H7 (cell line): Measurements from ENCODE around the gene FOXO6. TPM values are rescaled to one million over a fixed set of nuclear protein-coding genes. Genes with fewer than 3 reads are reported as not detected.

Experiments used
- DNase-seq: peaks from one replicate; pipeline ENCODE4 v3.0.0; 2012
- H3K27me3 ChIP-seq: 2 replicates; pipeline ENCODE4 v1.6.0; 2011; ENCODE audit warnings: mild to moderate bottlenecking, low read length; ENCODE audit not compliant: control insufficient read depth, insufficient read depth
- H3K36me3 ChIP-seq: replicated peaks from 2 replicates; pipeline ENCODE4 v1.5.1; 2011; ENCODE audit warnings: low read length; ENCODE audit not compliant: control insufficient read depth, insufficient read depth
- H3K4me3 ChIP-seq: 2 replicates; pipeline ENCODE4 v1.5.1; 2011; ENCODE audit warnings: low read depth, mild to moderate bottlenecking, control low read depth, low read length, moderate library complexity; ENCODE audit not compliant: insufficient read depth
- total RNA-seq: library from RNA; depleted of rRNA; stranded (reverse); fragments of >200 nt; shearing (Covaris generic); gene quantifications from 2 replicates; pipeline ENCODE4 v1.2.3, GENCODE V29; 2014

The FOXO6 gene
- total RNA-seq, 1 experiment from 2014 or later: 0.97 TPM

DNA sequence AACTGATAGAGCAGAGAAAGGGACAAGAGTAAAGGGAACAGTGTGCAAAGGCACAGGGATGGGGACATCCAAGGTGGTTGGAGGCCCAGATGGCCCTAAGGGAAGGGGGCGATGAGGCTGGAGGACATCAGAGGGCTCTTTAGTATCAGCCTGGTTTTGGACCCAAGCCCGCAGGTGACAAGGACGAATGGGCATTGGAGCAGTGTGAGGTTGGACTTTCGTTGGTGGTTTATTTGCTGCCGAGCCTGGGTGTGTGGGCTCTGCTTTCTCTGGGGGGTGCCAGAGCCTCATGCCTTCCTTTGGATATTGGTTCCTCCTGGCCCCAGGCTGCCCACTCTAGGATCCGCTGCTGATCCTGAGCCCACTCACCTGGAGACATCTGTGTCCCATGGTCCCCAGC lies 12.1 kb downstream of the FOXO6 start:
- no peaks in the 10 kb centered on the region for H3K36me3 ChIP-seq
- H3K4me3 ChIP-seq: no peak overlapping the region
- no peak for DNase-seq
- peaks cover 16% of the 10 kb centered on the region for H3K27me3 ChIP-seq

DNA sequence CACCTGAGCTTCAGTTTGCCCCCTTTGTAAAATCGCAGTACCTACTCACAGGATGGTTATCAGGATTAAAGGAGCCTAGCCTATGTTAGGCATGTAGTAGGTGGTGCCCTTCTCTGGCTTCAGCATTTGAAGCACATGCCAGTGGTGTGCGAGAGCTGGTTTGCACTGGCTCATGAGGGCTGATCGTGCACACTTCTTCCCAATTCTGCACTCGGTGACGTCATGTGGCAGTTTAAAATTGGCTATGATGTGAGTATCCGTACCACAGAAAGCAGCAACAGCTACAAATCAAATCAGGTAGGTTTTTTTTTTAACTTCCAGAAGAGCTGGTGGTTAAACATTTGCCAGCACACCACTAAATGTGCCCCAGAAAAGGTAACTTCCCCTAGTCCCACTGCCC lies 13.5 kb downstream of the FOXO6 start:
- no peak for DNase-seq
- peaks cover 15% of the 10 kb centered on the region for H3K27me3 ChIP-seq
- H3K4me3 ChIP-seq: no peak overlapping the region
- H3K36me3 ChIP-seq: no peaks in the 10 kb centered on the region

DNA sequence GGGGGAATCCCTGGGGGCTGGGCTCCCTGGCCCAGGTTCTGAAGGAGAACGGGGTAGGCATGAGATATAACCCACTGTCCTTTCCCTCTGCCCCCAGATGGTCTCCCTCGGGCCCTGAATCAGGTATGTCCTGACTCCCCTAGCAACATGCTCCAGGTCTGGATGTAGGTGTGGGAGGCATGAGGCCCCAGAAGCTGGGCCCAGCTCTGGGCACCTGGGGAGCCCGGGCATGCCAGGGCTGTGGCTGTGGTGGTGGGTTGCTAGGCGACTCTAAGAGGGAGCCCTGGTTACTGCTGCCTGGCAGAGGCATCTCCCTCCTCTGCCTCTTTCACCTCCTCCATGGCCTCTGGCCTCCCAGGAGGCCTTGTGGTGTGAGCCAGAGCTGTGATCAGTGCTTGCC lies 16.2 kb downstream of the FOXO6 start:
- H3K27me3 ChIP-seq: peaks cover 36% of the 10 kb centered on the region
- no peak for DNase-seq
- no peak overlapping the region for H3K4me3 ChIP-seq
- H3K36me3 ChIP-seq: no peaks in the 10 kb centered on the region

DNA sequence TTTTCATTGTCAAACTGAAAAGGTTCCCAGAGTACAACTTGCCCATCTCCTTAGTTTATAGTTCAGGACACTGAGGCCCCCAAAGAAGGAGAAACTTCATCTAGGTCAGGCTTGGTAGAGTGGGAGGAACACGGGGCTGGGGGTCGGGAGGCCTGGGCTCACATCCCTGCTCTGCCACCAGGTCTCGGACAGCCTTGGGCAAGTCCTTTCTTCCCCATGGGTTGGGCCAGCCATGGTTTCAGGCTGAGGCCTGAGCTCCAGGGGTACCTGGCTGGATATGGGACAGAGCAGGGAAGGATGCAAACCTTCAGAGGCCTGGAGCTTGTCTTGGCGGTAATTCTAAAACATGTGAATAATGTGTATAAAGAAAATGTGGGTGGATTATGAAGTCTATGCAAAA lies 17.0 kb downstream of the FOXO6 start:
- DNase-seq: no peak
- Histone ChIP-seq H3K4me3 (no peak overlapping the region), H3K36me3 (no peaks in the 10 kb centered on the region), H3K27me3 (peaks cover 39% of the 10 kb centered on the region)

DNA sequence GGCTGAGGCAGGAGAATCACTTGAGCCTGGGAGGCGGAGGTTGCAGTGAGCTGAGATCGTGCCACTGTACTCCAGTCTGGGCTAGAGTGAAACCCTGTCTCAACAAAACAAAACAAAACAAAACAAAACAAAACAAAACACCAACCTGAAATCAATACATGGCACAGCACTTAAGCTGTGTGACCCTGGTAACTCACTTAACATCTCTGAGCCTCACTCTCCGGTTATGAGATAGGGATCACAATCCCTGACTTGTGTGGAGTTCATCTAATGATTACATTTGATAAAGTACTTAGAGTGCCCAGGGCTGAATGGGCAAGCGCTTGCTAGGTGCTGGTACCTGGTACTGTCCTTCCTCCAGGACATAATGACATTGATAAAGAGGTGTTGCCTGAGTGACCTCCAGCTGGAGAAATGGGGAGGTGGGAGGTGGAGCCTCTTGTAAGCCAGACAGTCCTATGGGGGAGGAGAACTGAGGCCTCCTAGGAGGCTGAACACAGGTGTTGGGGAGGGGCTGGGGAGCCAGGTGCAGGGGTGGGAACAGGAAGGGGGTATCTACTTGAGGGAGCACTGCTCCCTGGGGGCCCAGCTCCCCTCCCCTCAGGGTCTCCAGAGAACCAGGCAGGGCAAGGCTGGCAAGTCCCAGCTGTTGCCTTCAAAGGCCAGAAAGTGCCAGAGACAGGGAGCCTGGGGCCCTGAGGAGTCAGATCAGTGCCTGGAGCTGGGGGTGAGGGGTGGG lies 17.9 kb downstream of the FOXO6 start:
- peaks cover 46% of the 10 kb centered on the region for H3K27me3 ChIP-seq

DNA sequence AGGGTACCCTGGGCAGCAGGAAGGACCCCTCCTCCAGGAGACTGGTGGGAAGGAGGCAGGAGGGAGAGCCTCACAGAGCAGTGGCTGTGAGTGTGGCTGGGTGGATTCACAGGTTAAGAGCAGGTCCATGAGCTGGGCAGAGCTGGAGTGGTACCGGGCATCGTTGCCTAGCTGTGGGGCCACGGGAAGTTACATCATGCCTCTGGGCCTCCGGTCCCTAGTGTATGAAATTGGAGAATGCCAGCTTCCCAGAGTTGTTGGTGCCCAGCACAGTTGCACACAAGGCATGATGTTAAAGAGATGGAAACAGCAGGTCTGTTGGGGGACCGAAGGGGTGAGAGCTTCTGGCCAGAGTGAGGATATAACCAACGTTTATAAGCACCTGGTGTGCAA lies 18.5 kb downstream of the FOXO6 start:
- no peak overlapping the region for H3K4me3 ChIP-seq
- H3K36me3 ChIP-seq: no peaks in the 10 kb centered on the region
- DNase-seq: no peak
- peaks cover 49% of the 10 kb centered on the region for H3K27me3 ChIP-seq

More for the DNA sequence above, 17.9 kb downstream of the FOXO6 start:
- no peak for DNase-seq
- Histone ChIP-seq H3K4me3 (no peak overlapping the region), H3K36me3 (no peaks in the 10 kb centered on the region)

DNA sequence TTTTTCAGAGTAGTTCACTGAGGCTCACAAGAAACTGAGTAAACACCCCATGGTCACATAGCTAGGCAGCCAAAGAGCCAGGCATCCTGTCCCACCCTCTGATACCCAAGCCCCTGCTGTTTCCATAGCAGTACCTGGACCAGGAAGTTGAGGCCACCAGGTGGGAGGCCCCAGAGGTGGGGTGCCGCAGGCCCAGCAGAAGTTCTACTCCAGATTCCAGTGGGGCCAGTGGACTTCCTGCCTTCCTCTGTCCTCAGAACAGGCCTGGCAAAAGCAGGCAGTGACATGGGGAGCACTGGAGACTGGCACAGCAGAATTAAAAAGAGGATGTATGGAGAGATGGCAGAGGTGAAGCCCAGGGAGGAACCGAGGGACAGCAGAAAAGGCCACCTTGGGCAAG lies 19.0 kb downstream of the FOXO6 start:
- no peak overlapping the region for H3K4me3 ChIP-seq
- peaks cover 53% of the 10 kb centered on the region for H3K27me3 ChIP-seq
- H3K36me3 ChIP-seq: no peaks in the 10 kb centered on the region
- no peak for DNase-seq

DNA sequence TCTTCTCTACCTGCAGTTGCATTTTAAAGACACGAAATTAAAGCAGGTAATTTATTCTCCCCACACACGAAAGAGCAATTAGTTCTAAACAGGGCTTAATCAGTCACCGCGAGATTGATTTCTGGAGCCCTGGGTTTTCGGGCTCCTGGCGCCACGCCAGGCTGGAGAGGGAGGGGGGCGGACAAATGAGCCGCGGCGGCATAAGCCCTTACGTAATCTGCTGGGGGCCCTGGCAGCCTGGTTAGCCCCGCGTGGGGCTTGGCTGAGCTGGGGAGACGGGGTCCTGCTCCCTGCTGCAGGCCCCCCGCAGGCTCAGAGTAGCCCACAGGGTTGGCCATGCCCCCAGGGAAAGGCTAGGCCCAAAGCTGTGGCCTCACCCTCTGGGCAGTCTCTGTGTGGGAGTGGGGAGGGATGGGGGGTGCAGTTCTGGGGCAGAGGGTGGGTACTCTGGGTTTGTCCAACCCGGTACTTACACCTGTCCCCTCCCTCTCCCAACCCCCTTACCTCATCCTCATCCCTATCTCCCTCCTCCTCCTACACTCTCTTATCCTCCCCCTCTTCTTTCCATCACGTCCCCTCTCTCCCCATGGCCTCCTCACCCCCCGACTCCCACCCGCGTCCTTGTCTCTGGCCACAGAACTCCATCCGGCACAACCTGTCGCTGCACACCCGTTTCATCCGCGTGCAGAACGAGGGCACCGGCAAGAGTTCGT lies 19.9 kb downstream of the FOXO6 start:
- Histone ChIP-seq H3K4me3 (peak overlapping the region; percentile 65), H3K27me3 (peaks cover 63% of the 10 kb centered on the region), H3K36me3 (no peaks in the 10 kb centered on the region)
- peak; percentile 84 for DNase-seq

DNA sequence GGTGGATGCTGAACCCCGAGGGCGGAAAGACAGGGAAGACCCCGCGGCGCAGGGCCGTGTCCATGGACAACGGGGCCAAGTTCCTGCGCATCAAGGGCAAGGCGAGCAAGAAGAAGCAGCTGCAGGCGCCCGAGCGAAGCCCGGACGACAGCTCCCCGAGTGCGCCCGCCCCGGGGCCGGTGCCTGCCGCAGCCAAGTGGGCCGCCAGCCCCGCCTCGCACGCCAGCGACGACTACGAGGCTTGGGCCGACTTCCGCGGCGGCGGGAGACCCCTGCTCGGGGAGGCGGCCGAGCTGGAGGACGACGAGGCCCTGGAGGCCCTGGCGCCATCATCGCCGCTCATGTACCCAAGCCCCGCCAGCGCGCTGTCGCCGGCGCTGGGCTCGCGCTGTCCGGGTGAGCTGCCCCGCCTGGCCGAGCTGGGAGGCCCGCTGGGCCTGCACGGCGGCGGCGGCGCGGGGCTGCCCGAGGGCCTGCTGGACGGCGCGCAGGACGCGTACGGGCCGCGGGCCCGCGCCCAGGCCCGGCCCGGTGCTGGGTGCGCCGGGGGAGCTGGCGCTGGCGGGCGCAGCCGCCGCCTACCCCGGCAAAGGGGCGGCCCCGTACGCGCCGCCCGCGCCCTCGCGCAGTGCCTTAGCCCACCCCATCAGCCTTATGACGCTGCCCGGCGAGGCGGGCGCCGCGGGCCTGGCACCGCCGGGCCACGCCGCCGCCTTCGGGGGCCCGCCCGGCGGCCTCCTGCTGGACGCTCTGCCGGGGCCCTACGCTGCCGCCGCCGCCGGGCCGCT lies 20.7 kb downstream of the FOXO6 start:
- DNase-seq: peak; percentile 93
- H3K36me3 ChIP-seq: no peaks in the 10 kb centered on the region
- H3K27me3 ChIP-seq: peaks cover 68% of the 10 kb centered on the region
- H3K4me3 ChIP-seq: peak overlapping the region; percentile 65

DNA sequence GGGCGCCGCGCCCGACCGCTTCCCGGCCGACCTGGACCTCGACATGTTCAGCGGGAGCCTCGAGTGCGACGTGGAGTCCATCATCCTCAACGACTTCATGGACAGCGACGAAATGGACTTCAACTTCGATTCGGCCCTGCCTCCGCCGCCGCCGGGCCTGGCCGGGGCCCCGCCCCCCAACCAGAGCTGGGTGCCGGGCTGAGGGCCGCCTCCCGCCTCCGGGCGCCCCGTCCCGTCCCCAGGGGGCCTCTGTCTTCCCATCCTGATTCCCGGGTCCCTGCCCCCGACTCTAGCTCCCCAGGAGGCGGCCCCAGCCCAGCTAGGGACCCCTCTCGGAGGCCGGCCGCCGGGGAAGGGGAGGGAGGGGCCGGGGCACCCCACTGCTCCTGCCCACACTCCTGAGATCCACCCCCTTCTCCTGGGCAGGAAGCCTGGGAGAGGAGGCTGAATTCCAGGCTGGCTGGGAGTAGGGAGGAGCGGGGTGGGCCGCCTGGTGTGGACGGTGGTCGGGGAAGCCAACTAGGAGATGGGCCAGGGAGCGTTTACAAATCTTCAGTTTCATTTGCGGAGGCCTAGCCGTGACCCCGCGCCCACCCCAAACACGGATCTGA lies 21.4 kb downstream of the FOXO6 start:
- no peaks in the 10 kb centered on the region for H3K36me3 ChIP-seq
- peak; percentile 93 for DNase-seq
- peaks cover 72% of the 10 kb centered on the region for H3K27me3 ChIP-seq
- H3K4me3 ChIP-seq: peak overlapping the region; percentile 65

DNA sequence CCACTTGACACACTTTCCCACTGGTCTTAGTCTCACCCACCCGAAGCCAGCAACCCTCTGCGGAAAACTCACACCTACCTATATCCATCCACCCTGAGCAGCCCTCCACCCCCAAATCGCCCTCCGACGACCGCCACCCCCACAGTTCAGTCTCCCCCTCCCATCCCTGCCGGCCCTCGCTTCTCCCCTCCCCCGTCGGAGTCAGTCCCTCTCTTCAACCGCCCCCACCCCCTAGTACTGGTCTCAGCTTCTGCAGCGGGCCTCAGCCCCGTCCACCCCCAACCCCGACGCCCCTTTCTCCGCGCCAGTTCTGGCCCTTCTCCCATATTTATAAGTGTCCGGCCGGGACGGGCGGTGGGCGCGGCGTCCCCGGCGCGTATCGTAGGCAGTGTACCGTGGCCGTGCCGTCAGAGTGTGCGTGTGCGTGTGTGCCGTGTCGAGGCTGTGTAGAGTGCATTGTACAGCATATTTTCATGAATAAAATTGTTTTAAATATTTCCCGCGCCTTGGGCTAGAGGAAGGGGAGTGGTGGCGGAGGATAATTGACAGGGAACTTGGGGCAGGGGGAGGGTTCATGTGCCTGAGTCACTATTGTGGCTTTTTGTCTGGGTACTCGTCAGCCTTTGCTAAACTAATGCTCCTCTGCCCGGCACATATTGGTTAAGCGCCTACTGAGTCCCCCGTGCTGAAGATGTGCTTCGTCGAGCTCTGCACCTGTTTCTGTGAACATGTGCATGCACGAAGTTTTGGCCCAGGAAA lies 22.0 kb downstream of the FOXO6 start:
- H3K4me3 ChIP-seq: peak overlapping the region; percentile 65
- H3K27me3 ChIP-seq: peaks cover 72% of the 10 kb centered on the region
- DNase-seq: peak; percentile 83
- H3K36me3 ChIP-seq: no peaks in the 10 kb centered on the region

DNA sequence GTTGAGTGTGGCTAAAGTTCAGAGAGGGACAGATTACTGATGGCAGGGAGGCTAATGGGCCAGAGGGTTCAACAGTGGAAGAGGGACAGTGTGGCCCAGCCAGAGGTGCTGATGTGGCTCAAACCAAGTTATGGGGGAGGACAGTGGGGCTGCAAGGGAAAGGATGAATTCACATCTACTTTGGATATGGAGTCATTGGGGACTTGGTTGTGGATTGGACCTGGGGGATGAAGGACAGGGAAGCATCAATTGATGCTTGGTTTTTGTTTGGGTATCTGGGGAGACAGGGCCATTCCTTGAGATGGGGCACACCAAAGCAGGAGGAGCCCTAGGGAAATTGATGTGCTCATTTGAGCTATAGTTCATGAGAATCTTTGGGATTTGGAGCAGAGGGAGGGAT lies 23.3 kb downstream of the FOXO6 start:
- Histone ChIP-seq H3K36me3 (no peaks in the 10 kb centered on the region), H3K27me3 (peaks cover 71% of the 10 kb centered on the region), H3K4me3 (no peak overlapping the region)
- no peak for DNase-seq

DNA sequence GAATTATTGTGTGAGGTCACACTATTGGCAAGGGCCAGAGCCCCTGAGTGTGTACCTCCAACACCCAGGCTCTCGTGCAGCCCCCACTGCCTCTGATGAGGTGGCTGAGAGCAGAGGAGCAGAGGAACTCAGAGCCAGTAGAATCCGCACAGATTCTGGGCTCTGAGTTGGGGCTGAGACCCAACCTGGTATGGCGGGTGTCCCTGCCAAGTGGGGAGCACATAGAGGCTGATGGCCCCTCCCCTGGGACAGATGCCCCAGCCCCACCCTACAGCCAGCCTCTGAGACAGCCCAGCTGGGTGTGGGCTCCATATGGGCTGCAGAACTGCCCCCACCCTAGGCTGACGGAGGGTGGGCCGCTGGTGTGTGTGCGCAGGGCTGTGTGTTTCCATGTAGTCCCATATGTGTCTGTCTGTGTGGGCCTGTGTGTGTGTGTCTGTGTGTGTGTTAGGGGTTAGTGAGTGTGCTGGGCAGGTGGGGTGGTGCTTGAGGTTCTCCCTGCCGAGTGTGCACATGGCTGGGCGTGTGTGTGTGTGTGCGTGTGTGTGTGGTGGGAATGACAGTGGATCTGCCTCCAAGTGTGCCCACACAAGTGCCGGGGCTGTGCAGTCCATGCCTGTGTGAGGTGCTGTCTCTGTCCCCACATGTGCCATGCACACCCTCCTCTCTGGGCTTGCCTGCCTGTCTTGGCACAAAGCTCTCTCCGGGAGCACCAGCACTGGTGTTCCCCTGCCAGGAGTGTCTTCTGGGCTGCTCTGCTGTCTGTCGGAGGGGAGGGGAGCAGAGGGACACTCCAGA lies 24.4 kb downstream of the FOXO6 start:
- peaks cover 62% of the 10 kb centered on the region for H3K27me3 ChIP-seq
- H3K36me3 ChIP-seq: no peaks in the 10 kb centered on the region
- no peak for DNase-seq
- no peak overlapping the region for H3K4me3 ChIP-seq
